K562 (cell line): ENCODE results near the gene APP. TPM values are rescaled to one million over a fixed set of nuclear protein-coding genes. Genes with fewer than 3 reads are reported as not detected.

ENCODE experiments used
- ATAC-seq: fragments of 200-7000 bp; cut with Tn5 transposase; 3 replicates; pipeline ENCODE4 v1.9.1; 2020; ENCODE audit warnings: moderate library complexity
- BruUV-seq: library from RNA; stranded (reverse); fragments of 400-500 nt; replicated peaks from 2 replicates; lab custom pipeline; 2021; lab: Mats Ljungman, UMichigan
- CTCF ChIA-PET: fragments of 300-600 bp; formaldehyde crosslinking; extraction: SDS; loops from one replicate; lab custom pipeline; 2021; ENCODE audit warnings: low intra/inter-chr PET ratio; lab: Yijun Ruan, JAX
- POLR2A ChIA-PET: fragments of 300-600, 350-650 bp; sonication (Branson Sonifier 250); formaldehyde crosslinking; extraction: SDS; loops from one replicate; lab custom pipeline; 2021; ENCODE audit warnings: antibody characterized with exemption, inconsistent platforms; lab: Yijun Ruan, JAX
- DNase-seq, 4 experiments: peaks; one replicate each; pipeline versions ENCODE4 v3.0.0 to v3.0.0-alpha.2; 2011 to 2018; ENCODE audit warnings: low spot score in 3 of 4, mixed read lengths in 3 of 4; ENCODE audit errors: extremely low read depth in 1 of 4
- FAIRE-seq: peaks from 2 replicates; lab custom pipeline; 2011; peaks lifted over from hg19 to GRCh38; lab: Jason Lieb, UNC
- H2AFZ ChIP-seq: 2 replicates; pipeline ENCODE4 v1.6.0; 2011; ENCODE audit warnings: low read depth, low read length, control low read depth, inconsistent platforms
- H3K27ac ChIP-seq: fragments of 200-600 bp; 3 replicates; pipeline ENCODE4 v1.8.0; 2011; ENCODE audit warnings: low read depth, mild to moderate bottlenecking, control low read depth, inconsistent platforms, low read length, moderate library complexity, mixed read lengths; ENCODE audit errors: extremely low read depth
- H3K27me3 ChIP-seq, 2 experiments: fragments of 300-600 bp in 1 of 2; 2 replicates in 1 of 2; 3 replicates in 1 of 2; pipeline versions ENCODE4 v1.6.0 to v1.8.0; 2011; ENCODE audit warnings: inconsistent platforms in 2 of 2, low read length in 2 of 2, mild to moderate bottlenecking in 1 of 2, mixed read lengths in 1 of 2, moderate library complexity in 1 of 2; ENCODE audit not compliant: control insufficient read depth in 2 of 2, insufficient read depth in 2 of 2
- H3K36me3 ChIP-seq: fragments of 300-600 bp; 3 replicates; pipeline ENCODE4 v1.8.0; 2011; ENCODE audit warnings: mild to moderate bottlenecking, low read length, inconsistent platforms; ENCODE audit not compliant: control insufficient read depth, insufficient read depth
- H3K4me1 ChIP-seq, 2 experiments: fragments of 200-600 bp in 1 of 2; replicated peaks in 1 of 2; 2 replicates in 1 of 2; 3 replicates in 1 of 2; pipeline versions ENCODE4 v1.5.1 to v1.8.0; 2011; ENCODE audit warnings: inconsistent platforms in 2 of 2, low read length in 2 of 2, mild to moderate bottlenecking in 1 of 2, mixed read lengths in 1 of 2, moderate library complexity in 1 of 2; ENCODE audit not compliant: control insufficient read depth in 2 of 2, insufficient read depth in 2 of 2
- H3K4me2 ChIP-seq: 2 replicates; pipeline ENCODE4 v1.6.1; 2011; ENCODE audit warnings: low read length, control low read depth, inconsistent platforms, mixed read lengths; ENCODE audit not compliant: insufficient read depth
- H3K4me3 ChIP-seq: fragments of 200-600 bp; sonication (generic), shearing (Covaris generic); 2 replicates; pipeline ENCODE4 v1.5.1; 2016; ENCODE audit warnings: control low read depth, inconsistent platforms
- H3K79me2 ChIP-seq: fragments of 200-600 bp; 3 replicates; pipeline ENCODE4 v1.8.0; 2011; ENCODE audit warnings: low read length, inconsistent platforms; ENCODE audit not compliant: control insufficient read depth, insufficient read depth
- H3K9ac ChIP-seq, 2 experiments: 2 replicates each; pipeline versions ENCODE4 v1.6.0 to v1.6.1; 2011; ENCODE audit warnings: low read depth in 2 of 2, low read length in 2 of 2, control low read depth in 1 of 2, inconsistent platforms in 1 of 2, mild to moderate bottlenecking in 1 of 2, mixed read lengths in 1 of 2; ENCODE audit not compliant: insufficient read depth in 1 of 2
- H3K9me1 ChIP-seq: one replicate; pipeline ENCODE4 v1.6.0; 2011; ENCODE audit warnings: inconsistent platforms, mild to moderate bottlenecking, low read length, moderate library complexity; ENCODE audit not compliant: control insufficient read depth, insufficient read depth
- H3K9me3 ChIP-seq: replicated peaks from 2 replicates; pipeline ENCODE4 v1.5.1; 2011; ENCODE audit warnings: low read depth, low read length, inconsistent platforms; ENCODE audit not compliant: control insufficient read depth, insufficient read depth
- H4K20me1 ChIP-seq: replicated peaks from 2 replicates; pipeline ENCODE4 v1.6.1; 2011; ENCODE audit warnings: low read length, inconsistent platforms, mixed read lengths; ENCODE audit not compliant: control insufficient read depth, insufficient read depth
- CCNT2 ChIP-seq: IDR thresholded peaks from 2 replicates; pipeline ENCODE4 v1.6.1; 2011; ENCODE audit warnings: borderline replicate concordance, low read depth, mild to moderate bottlenecking, moderate library complexity, mixed read lengths, low read length; ENCODE audit not compliant: insufficient read length; ENCODE audit errors: extremely low read depth
- ETV1 ChIP-seq: fragments of 450-650 bp; conservative IDR thresholded peaks from 2 replicates; pipeline ENCODE4 v1.6.1; 2016; ENCODE audit warnings: missing genetic modification characterization, control low read depth, low read depth, missing compliant biosample characterization
- FOXM1 ChIP-seq, 2 experiments: fragments of 450-650 bp in 1 of 2; sonication (generic) in 1 of 2; formaldehyde crosslinking in 1 of 2; IDR thresholded peaks; 2 replicates each; pipeline versions ENCODE4 v1.6.1 to v1.9.0; 2017 to 2022; ENCODE audit warnings: low read depth in 2 of 2, mild to moderate bottlenecking in 2 of 2, missing genetic modification reagents in 1 of 2, moderate library complexity in 1 of 2
- HDAC3 ChIP-seq: fragments of 450-650 bp; IDR thresholded peaks from 2 replicates; pipeline ENCODE4 v1.6.1; 2018; ENCODE audit warnings: borderline replicate concordance, mild to moderate bottlenecking, moderate library complexity; ENCODE audit not compliant: partially characterized antibody
- HEY1 ChIP-seq: fragments of 250-450 bp; sonication (Bioruptor Pico); IDR thresholded peaks from 2 replicates; pipeline ENCODE4 v1.5.0; 2020; ENCODE audit warnings: mild to moderate bottlenecking, moderate library complexity, borderline replicate concordance
- HLTF ChIP-seq: fragments of 450-650 bp; IDR thresholded peaks from 2 replicates; pipeline ENCODE4 v1.6.1; 2016
- KAT8 ChIP-seq: fragments of 450-650 bp; IDR thresholded peaks from 2 replicates; pipeline ENCODE4 v1.6.1; 2016; ENCODE audit warnings: low read depth, mild to moderate bottlenecking
- NFE2L1 ChIP-seq: fragments of 450-650 bp; IDR thresholded peaks from 2 replicates; pipeline ENCODE4 v1.6.1; 2016; ENCODE audit warnings: missing genetic modification characterization, low read depth, mild to moderate bottlenecking, missing compliant biosample characterization, moderate library complexity, borderline replicate concordance
- PURB ChIP-seq: sonication (generic); formaldehyde crosslinking; IDR thresholded peaks from 2 replicates; pipeline ENCODE4 v1.9.0; 2021; ENCODE audit warnings: low read depth, mild to moderate bottlenecking, missing genetic modification reagents
- WGBS: fragments of 100-300 bp; shearing (Covaris generic); methylation state at CpG from one replicate; pipeline ENCODE4 v1.1.6; 2016; ENCODE audit warnings: low coverage, mixed read lengths; ENCODE audit not compliant: insufficient coverage; ENCODE audit errors: missing lambda C conversion rate; 5-methylcytosine and 5-hydroxymethylcytosine counted together
- in situ Hi-C: fragments of 300-500 bp; cut with MboI; formaldehyde crosslinking; loops from 4 replicates; pipeline ENCODE4 v1.15.0; 2018; ENCODE audit warnings: inconsistent platforms, mixed read lengths
- intact Hi-C: fragments of 100-400 bp; cut with micrococcal nuclease; formaldehyde crosslinking; loops from 2 replicates; pipeline ENCODE4 v1.14.2; 2022
- polyA plus RNA-seq, 8 experiments: library from polyadenylated mRNA; depleted of rRNA in 4 of 8; stranded (reverse) in 5 of 8; unstranded in 3 of 8; fragments of >200 nt; fragmentation: Nextera tagmentation in 2 of 8; fragmentation: Illumina TruSeq in 1 of 8; extraction: Ambion mirVana in 2 of 8; extraction: Trizol in 1 of 8; gene quantifications; 2 replicates each; pipeline versions ENCODE4 v1.2.1 to v1.2.3, GENCODE V29; 2011 to 2014; ENCODE audit warnings: inconsistent platforms in 1 of 8, missing spikeins in 1 of 8
- total RNA-seq, 7 experiments: library from RNA; depleted of rRNA in 6 of 7; stranded (reverse); fragments of >200 nt in 6 of 7; fragmentation: Illumina TruSeq in 2 of 7; extraction: Trizol in 2 of 7; gene quantifications; 2 replicates each; pipeline versions ENCODE4 v1.2.1 to v1.2.3, GENCODE V29; 2011 to 2021; ENCODE audit warnings: low replicate concordance in 1 of 7
- TF ChIP-seq, protein P1 (sequence below): sonication (generic); formaldehyde crosslinking; IDR thresholded peaks from 2 replicates; pipeline ENCODE4 v1.8.1; 2023; ENCODE audit warnings: missing genetic modification reagents, mild to moderate bottlenecking, borderline replicate concordance

Gene APP
- total and polyA plus RNA-seq, 9 of the 15 experiments (the other 6 are each of a cell fraction or from before 2014, with no cell fraction given): 0.01 to 1.5 (median 0.16) TPM; not detected in 5

GRCh38 chr21:25997788-25998611 is 172.6 kb downstream of the APP start:
- ATAC-seq (no peak), DNase-seq (no peak), FAIRE-seq (no peak)
- ChIA-PET POLR2A (no interaction called here), CTCF (no interaction called here)
- H3K4me1 ChIP-seq: no peaks in the 10 kb centered on the region
- no peaks in the 10 kb centered on the region for H3K79me2 ChIP-seq
- H3K4me3 ChIP-seq: no peak overlapping the region
- H4K20me1 ChIP-seq: no peaks in the 10 kb centered on the region
- no TSS peak for BruUV-seq
- no peak overlapping the region for H3K27ac ChIP-seq
- no peaks in the 10 kb centered on the region for H3K9me1 ChIP-seq
- TF ChIP-seq NFE2L1 (no peak), HLTF (no peak), HDAC3 (no peak), ETV1 (tag) (no peak), PURB (CRISPR knock-in tag) (no peak)
- in situ Hi-C loops (no loop called here), intact Hi-C loops (no loop called here)
- no peaks in the 10 kb centered on the region for H3K9me3 ChIP-seq
- H2AFZ ChIP-seq: no peak overlapping the region
- H3K27me3 ChIP-seq: no peaks in the 10 kb centered on the region; a peak in 1 of 5 replicates
- H3K36me3 ChIP-seq: no peaks in the 10 kb centered on the region
- no peak overlapping the region for H3K4me2 ChIP-seq
- 0% methylated on average over 4 of the region's 4 CpGs for WGBS
- no peak overlapping the region for H3K9ac ChIP-seq

DNA sequence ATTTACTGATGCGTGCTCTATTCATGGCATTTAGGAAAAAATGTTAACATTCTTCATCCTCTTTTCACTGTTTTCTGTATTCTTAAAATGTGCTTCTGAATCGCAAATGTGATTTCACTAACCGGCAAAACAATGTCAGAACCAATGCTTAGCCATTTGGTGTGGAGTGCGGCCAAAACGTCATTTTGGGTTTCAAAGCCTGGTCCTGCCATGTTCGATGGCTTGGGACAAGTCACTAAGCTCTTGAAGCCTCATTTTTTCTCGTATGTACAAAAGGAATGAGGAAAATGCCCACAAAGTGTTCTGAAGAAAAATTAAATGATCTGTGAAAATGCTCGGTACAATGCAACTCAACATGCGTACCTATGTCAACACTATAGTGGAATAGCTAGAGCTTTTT is 175.3 kb downstream of the APP start:
- Histone ChIP-seq H3K79me2 (no peaks in the 10 kb centered on the region), H3K27me3 (no peaks in the 10 kb centered on the region; a peak in 1 of 5 replicates), H2AFZ (no peak overlapping the region), H3K4me1 (no peaks in the 10 kb centered on the region), H3K9ac (no peak overlapping the region), H3K4me3 (no peak overlapping the region), H3K27ac (no peak overlapping the region), H4K20me1 (no peaks in the 10 kb centered on the region), H3K9me1 (no peaks in the 10 kb centered on the region), H3K9me3 (no peaks in the 10 kb centered on the region), H3K36me3 (no peaks in the 10 kb centered on the region), H3K4me2 (no peak overlapping the region)
- WGBS: 2% methylated on average over 9 of the region's 9 CpGs
- DNase-seq: no peak
- ChIA-PET POLR2A (no interaction called here), CTCF (no interaction called here)
- in situ Hi-C loops (no loop called here), intact Hi-C loops (no loop called here)
- no peak for FAIRE-seq
- BruUV-seq: no TSS peak
- ATAC-seq: no peak
- TF ChIP-seq HEY1 (CRISPR knock-in tag) (no peak), FOXM1 (IDR thresholded peaks at IDR 0.05; ENCODE audit: low read depth) (no peak), FOXM1 (CRISPR knock-in tag; IDR thresholded peaks at IDR 0.05; ENCODE audit: low read depth) (no peak), KAT8 (no peak), CCNT2 (no peak)
- TF ChIP-seq, protein P1, sequence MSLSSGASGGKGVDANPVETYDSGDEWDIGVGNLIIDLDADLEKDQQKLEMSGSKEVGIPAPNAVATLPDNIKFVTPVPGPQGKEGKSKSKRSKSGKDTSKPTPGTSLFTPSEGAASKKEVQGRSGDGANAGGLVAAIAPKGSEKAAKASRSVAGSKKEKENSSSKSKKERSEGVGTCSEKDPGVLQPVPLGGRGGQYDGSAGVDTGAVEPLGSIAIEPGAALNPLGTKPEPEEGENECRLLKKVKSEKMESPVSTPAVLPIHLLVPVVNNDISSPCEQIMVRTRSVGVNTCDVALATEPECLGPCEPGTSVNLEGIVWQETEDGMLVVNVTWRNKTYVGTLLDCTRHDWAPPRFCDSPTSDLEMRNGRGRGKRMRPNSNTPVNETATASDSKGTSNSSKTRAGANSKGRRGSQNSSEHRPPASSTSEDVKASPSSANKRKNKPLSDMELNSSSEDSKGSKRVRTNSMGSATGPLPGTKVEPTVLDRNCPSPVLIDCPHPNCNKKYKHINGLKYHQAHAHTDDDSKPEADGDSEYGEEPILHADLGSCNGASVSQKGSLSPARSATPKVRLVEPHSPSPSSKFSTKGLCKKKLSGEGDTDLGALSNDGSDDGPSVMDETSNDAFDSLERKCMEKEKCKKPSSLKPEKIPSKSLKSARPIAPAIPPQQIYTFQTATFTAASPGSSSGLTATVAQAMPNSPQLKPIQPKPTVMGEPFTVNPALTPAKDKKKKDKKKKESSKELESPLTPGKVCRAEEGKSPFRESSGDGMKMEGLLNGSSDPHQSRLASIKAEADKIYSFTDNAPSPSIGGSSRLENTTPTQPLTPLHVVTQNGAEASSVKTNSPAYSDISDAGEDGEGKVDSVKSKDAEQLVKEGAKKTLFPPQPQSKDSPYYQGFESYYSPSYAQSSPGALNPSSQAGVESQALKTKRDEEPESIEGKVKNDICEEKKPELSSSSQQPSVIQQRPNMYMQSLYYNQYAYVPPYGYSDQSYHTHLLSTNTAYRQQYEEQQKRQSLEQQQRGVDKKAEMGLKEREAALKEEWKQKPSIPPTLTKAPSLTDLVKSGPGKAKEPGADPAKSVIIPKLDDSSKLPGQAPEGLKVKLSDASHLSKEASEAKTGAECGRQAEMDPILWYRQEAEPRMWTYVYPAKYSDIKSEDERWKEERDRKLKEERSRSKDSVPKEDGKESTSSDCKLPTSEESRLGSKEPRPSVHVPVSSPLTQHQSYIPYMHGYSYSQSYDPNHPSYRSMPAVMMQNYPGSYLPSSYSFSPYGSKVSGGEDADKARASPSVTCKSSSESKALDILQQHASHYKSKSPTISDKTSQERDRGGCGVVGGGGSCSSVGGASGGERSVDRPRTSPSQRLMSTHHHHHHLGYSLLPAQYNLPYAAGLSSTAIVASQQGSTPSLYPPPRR: no peak
